ENCODE data around the gene SDK1.

The SDK1 gene

DNA sequence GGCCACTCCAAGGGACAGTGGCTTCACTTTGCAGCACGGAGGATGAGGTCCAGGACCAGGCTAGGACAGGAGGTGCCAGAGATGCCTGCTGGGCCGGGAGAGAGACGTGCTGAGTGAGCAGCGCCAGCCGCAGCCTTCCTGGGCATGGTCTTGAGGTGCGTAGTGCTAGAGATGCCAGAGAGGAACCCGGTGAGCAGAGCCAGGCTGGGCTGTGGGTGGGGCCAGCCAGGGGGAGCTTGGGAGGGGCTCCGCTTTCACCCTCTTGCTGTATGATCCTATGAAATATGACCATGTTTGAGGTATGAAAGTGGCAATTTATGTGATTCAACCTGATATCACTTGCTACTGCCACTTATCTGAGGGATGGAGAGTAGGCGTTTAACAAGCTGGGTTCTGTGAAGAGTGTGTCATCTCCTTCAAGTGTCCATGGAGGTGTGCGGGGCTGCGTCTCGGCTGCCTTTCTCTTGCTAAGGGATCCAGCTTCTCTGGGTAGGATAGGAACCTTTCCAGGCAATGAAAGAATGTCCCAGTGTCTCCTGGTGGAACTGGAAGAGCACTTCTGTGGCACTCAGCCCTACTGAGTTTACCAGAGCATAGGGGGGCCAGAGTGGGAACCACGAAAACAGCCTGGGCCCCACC is 862.6 kb downstream of the SDK1 start:
- H2BK15ac ChIP-seq (ENCODE audit: low read length): no peak overlapping the region
- no peak overlapping the region for H2BK120ac ChIP-seq (ENCODE audit: low read depth, low read length)
- H2AK5ac ChIP-seq (ENCODE audit: low read depth, low read length): no peak overlapping the region
- no peak overlapping the region for H3K27ac ChIP-seq (replicated peaks; ENCODE audit: low read length)
- no peak overlapping the region for H4K8ac ChIP-seq (ENCODE audit: low read depth, low read length)
- no peak overlapping the region for H3K4me2 ChIP-seq (ENCODE audit: insufficient read depth, low read length, poor library complexity, severe bottlenecking)
- peaks cover 0 to 11% of the 10 kb centered on the region in 2 donors for H3K4me1 ChIP-seq (ENCODE audit: control insufficient read depth in 2 of 2, insufficient read depth in 1 of 2, low read depth in 1 of 2, low read length in 2 of 2)
- DNase-seq (ENCODE audit: low spot score): no peak
- H2BK12ac ChIP-seq (ENCODE audit: low read length): no peak overlapping the region
- no peak overlapping the region for H3K4me3 ChIP-seq (ENCODE audit: low read length in 2 of 2)
- no peak overlapping the region for H3K14ac ChIP-seq (ENCODE audit: low read length)
- peak overlapping the region; percentile 29 for H3K18ac ChIP-seq (ENCODE audit: low read length)
- H2AFZ ChIP-seq (ENCODE audit: low read length): no peak overlapping the region
- no peak overlapping the region for H4K91ac ChIP-seq (ENCODE audit: low read depth, low read length, poor library complexity)
- peaks cover 0 to 14% of the 10 kb centered on the region in 2 donors for H3K9me3 ChIP-seq (replicated peaks in 1 of 2; ENCODE audit: control insufficient read depth in 2 of 2, insufficient read depth in 1 of 2, low read depth in 1 of 2, low read length in 2 of 2)
- no peak overlapping the region for H3K9ac ChIP-seq (ENCODE audit: low read depth, low read length, poor library complexity)
- no peaks in the 10 kb centered on the region for H3K36me3 ChIP-seq (replicated peaks in 1 of 2; ENCODE audit: control insufficient read depth in 2 of 2, insufficient read depth in 2 of 2, low read length in 2 of 2)
- H3K79me1 ChIP-seq (ENCODE audit: low read depth, low read length): no peaks in the 10 kb centered on the region
- WGBS, 2 donors (ENCODE audit: extremely low coverage in 2 of 2, insufficient read length in 2 of 2, insufficient replicate concordance in 1 of 2): no CpG with 5 or more reads among the region's 13 CpGs
- H3K23ac ChIP-seq (ENCODE audit: low read depth, low read length, poor library complexity): no peak overlapping the region
- peak overlapping the region; percentile 46 for H2BK5ac ChIP-seq (ENCODE audit: low read length)
- no peaks in the 10 kb centered on the region for H3K27me3 ChIP-seq (ENCODE audit: control insufficient read depth in 3 of 3, insufficient read depth in 3 of 3, low read depth in 1 of 3, low read length in 3 of 3)
- no peak overlapping the region for H3K4ac ChIP-seq (ENCODE audit: low read length)

- no peak overlapping the region for H2BK15ac ChIP-seq (ENCODE audit: low read length)
- no CpG with 5 or more reads among the region's 8 CpGs for WGBS, 2 donors (ENCODE audit: extremely low coverage in 2 of 2, insufficient read length in 2 of 2, insufficient replicate concordance in 1 of 2)
- peak overlapping the region; percentile 33 for H2AK5ac ChIP-seq (ENCODE audit: low read depth, low read length)
- no peak overlapping the region for H2AFZ ChIP-seq (ENCODE audit: low read length)
- H3K79me1 ChIP-seq (ENCODE audit: low read depth, low read length): no peaks in the 10 kb centered on the region
- H4K8ac ChIP-seq (ENCODE audit: low read depth, low read length): no peak overlapping the region
- H3K9ac ChIP-seq (ENCODE audit: low read depth, low read length, poor library complexity): no peak overlapping the region
- no peaks in the 10 kb centered on the region for H3K27me3 ChIP-seq (ENCODE audit: control insufficient read depth in 3 of 3, insufficient read depth in 3 of 3, low read depth in 1 of 3, low read length in 3 of 3)
- H3K4me3 ChIP-seq (ENCODE audit: low read length in 2 of 2): no peak overlapping the region
- no peak overlapping the region for H3K14ac ChIP-seq (ENCODE audit: low read length)
- no peak overlapping the region for H2BK5ac ChIP-seq (ENCODE audit: low read length)
- H3K9me3 ChIP-seq (replicated peaks in 1 of 2; ENCODE audit: control insufficient read depth in 2 of 2, insufficient read depth in 1 of 2, low read depth in 1 of 2, low read length in 2 of 2): peaks cover 0 to 14% of the 10 kb centered on the region in 2 donors
- H3K36me3 ChIP-seq (replicated peaks in 1 of 2; ENCODE audit: control insufficient read depth in 2 of 2, insufficient read depth in 2 of 2, low read length in 2 of 2): no peaks in the 10 kb centered on the region
- no peak overlapping the region for H3K4me2 ChIP-seq (ENCODE audit: insufficient read depth, low read length, poor library complexity, severe bottlenecking)
- H3K23ac ChIP-seq (ENCODE audit: low read depth, low read length, poor library complexity): no peak overlapping the region
- no peak overlapping the region for H3K27ac ChIP-seq (replicated peaks; ENCODE audit: low read length)
- H3K4me1 ChIP-seq (ENCODE audit: control insufficient read depth in 2 of 2, insufficient read depth in 1 of 2, low read depth in 1 of 2, low read length in 2 of 2): peaks cover 0 to 11% of the 10 kb centered on the region in 2 donors
- no peak overlapping the region for H3K18ac ChIP-seq (ENCODE audit: low read length)
- no peak overlapping the region for H4K91ac ChIP-seq (ENCODE audit: low read depth, low read length, poor library complexity)
- no peak for DNase-seq (ENCODE audit: low spot score)
- H3K4ac ChIP-seq (ENCODE audit: low read length): no peak overlapping the region
- H2BK120ac ChIP-seq (ENCODE audit: low read depth, low read length): no peak overlapping the region
- H2BK12ac ChIP-seq (ENCODE audit: low read length): no peak overlapping the region
Observed at GRCh38 chr7:4164556-4164955, 863.5 kb downstream of the SDK1 start.

DNA sequence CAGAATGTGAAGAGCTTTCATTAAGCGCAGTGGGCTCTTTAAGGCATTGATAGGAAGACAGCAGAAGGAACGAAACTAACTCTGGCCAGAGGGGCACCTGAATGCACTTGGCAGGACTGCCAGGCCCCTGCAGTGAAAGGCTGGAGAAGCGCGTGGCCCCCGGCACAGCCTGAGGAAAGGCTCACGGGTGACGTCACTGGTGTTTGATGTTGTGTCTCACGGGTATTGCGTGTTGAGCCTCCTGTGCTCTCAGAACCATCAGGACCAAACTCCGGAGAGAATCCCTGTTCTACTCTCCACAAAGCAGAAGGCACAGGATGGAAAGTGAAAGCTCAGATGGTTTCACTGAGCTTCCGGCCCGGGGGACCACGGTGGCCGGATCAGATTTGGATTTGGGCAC is 865.3 kb downstream of the SDK1 start:
- no CpG with 5 or more reads among the region's 14 CpGs for WGBS, 2 donors (ENCODE audit: extremely low coverage in 2 of 2, insufficient read length in 2 of 2, insufficient replicate concordance in 1 of 2)
- Histone ChIP-seq H3K14ac (ENCODE audit: low read length) (no peak overlapping the region), H2AFZ (ENCODE audit: low read length) (no peak overlapping the region)

GRCh38 chr7:4166807-4167206 is 865.8 kb downstream of the SDK1 start:
- no peak overlapping the region for H2BK15ac ChIP-seq (ENCODE audit: low read length)

More for the DNA sequence above, 865.3 kb downstream of the SDK1 start:
- peak overlapping the region; percentile 77 for H3K23ac ChIP-seq (ENCODE audit: low read depth, low read length, poor library complexity)
- no peak overlapping the region for H4K8ac ChIP-seq (ENCODE audit: low read depth, low read length)
- H3K9ac ChIP-seq (ENCODE audit: low read depth, low read length, poor library complexity): no peak overlapping the region
- H3K4me1 ChIP-seq (ENCODE audit: control insufficient read depth in 2 of 2, insufficient read depth in 1 of 2, low read depth in 1 of 2, low read length in 2 of 2): no peaks in the 10 kb centered on the region
- peaks cover 0 to 7% of the 10 kb centered on the region in 2 donors for H3K9me3 ChIP-seq (replicated peaks in 1 of 2; ENCODE audit: control insufficient read depth in 2 of 2, insufficient read depth in 1 of 2, low read depth in 1 of 2, low read length in 2 of 2)
- no peak for DNase-seq (ENCODE audit: low spot score)
- H3K4me3 ChIP-seq (ENCODE audit: low read length in 2 of 2): no peak overlapping the region
- H3K4ac ChIP-seq (ENCODE audit: low read length): no peak overlapping the region
- no peak overlapping the region for H4K91ac ChIP-seq (ENCODE audit: low read depth, low read length, poor library complexity)
- H2BK15ac ChIP-seq (ENCODE audit: low read length): peak overlapping the region; percentile 3
- no peak overlapping the region for H3K27ac ChIP-seq (replicated peaks; ENCODE audit: low read length)
- peak overlapping the region; percentile 41 for H3K18ac ChIP-seq (ENCODE audit: low read length)
- H2BK120ac ChIP-seq (ENCODE audit: low read depth, low read length): no peak overlapping the region
- H2BK5ac ChIP-seq (ENCODE audit: low read length): peak overlapping the region; percentile 83
- no peaks in the 10 kb centered on the region for H3K79me1 ChIP-seq (ENCODE audit: low read depth, low read length)
- peak overlapping the region; percentile 14 for H2AK5ac ChIP-seq (ENCODE audit: low read depth, low read length)
- H2BK12ac ChIP-seq (ENCODE audit: low read length): no peak overlapping the region
- no peaks in the 10 kb centered on the region for H3K27me3 ChIP-seq (ENCODE audit: control insufficient read depth in 3 of 3, insufficient read depth in 3 of 3, low read depth in 1 of 3, low read length in 3 of 3)
- H3K36me3 ChIP-seq (replicated peaks in 1 of 2; ENCODE audit: control insufficient read depth in 2 of 2, insufficient read depth in 2 of 2, low read length in 2 of 2): no peaks in the 10 kb centered on the region
- no peak overlapping the region for H3K4me2 ChIP-seq (ENCODE audit: insufficient read depth, low read length, poor library complexity, severe bottlenecking)

More at GRCh38 chr7:4166807-4167206, 865.8 kb downstream of the SDK1 start:
- Histone ChIP-seq H3K4ac (ENCODE audit: low read length) (no peak overlapping the region), H3K4me1 (ENCODE audit: control insufficient read depth in 2 of 2, insufficient read depth in 1 of 2, low read depth in 1 of 2, low read length in 2 of 2) (no peaks in the 10 kb centered on the region), H2AFZ (ENCODE audit: low read length) (no peak overlapping the region), H3K4me3 (ENCODE audit: low read length in 2 of 2) (no peak overlapping the region), H4K91ac (ENCODE audit: low read depth, low read length, poor library complexity) (no peak overlapping the region), H2AK5ac (ENCODE audit: low read depth, low read length) (no peak overlapping the region), H3K27ac (replicated peaks; ENCODE audit: low read length) (no peak overlapping the region), H3K9ac (ENCODE audit: low read depth, low read length, poor library complexity) (no peak overlapping the region), H3K4me2 (ENCODE audit: insufficient read depth, low read length, poor library complexity, severe bottlenecking) (no peak overlapping the region), H2BK5ac (ENCODE audit: low read length) (peak overlapping the region; percentile 83), H3K14ac (ENCODE audit: low read length) (peak overlapping the region; percentile 31), H3K9me3 (replicated peaks in 1 of 2; ENCODE audit: control insufficient read depth in 2 of 2, insufficient read depth in 1 of 2, low read depth in 1 of 2, low read length in 2 of 2) (peaks cover 0 to 2% of the 10 kb centered on the region in 2 donors), H2BK12ac (ENCODE audit: low read length) (no peak overlapping the region), H3K23ac (ENCODE audit: low read depth, low read length, poor library complexity) (peak overlapping the region; percentile 77), H3K27me3 (ENCODE audit: control insufficient read depth in 3 of 3, insufficient read depth in 3 of 3, low read depth in 1 of 3, low read length in 3 of 3) (no peaks in the 10 kb centered on the region), H3K18ac (ENCODE audit: low read length) (peak overlapping the region; percentile 59), H3K36me3 (replicated peaks in 1 of 2; ENCODE audit: control insufficient read depth in 2 of 2, insufficient read depth in 2 of 2, low read length in 2 of 2) (no peaks in the 10 kb centered on the region), H2BK120ac (ENCODE audit: low read depth, low read length) (no peak overlapping the region), H3K79me1 (ENCODE audit: low read depth, low read length) (no peaks in the 10 kb centered on the region), H4K8ac (ENCODE audit: low read depth, low read length) (no peak overlapping the region)
- no CpG with 5 or more reads among the region's 8 CpGs for WGBS, 2 donors (ENCODE audit: extremely low coverage in 2 of 2, insufficient read length in 2 of 2, insufficient replicate concordance in 1 of 2)
- no peak for DNase-seq (ENCODE audit: low spot score)
